OCI-LY7 (cell line): ENCODE data around the gene RHBG. TPM values are rescaled to one million over a fixed set of nuclear protein-coding genes. Genes with fewer than 3 reads are reported as not detected.

Experiments
- BruUV-seq: library from RNA; stranded (reverse); fragments of 400-500 nt; replicated peaks from 2 replicates; lab custom pipeline; 2021; lab: Mats Ljungman, UMichigan
- CTCF ChIA-PET: fragments of 300-600 bp; sonication (Branson Sonifier 250); formaldehyde crosslinking; loops from one replicate; lab custom pipeline; 2022; ENCODE audit warnings: antibody characterized with exemption; ENCODE audit not compliant: unreplicated experiment; lab: Charles Lee
- POLR2A ChIA-PET: fragments of 300-600 bp; sonication (Branson Sonifier 250); formaldehyde crosslinking; loops from one replicate; lab custom pipeline; 2022; ENCODE audit warnings: antibody characterized with exemption; lab: Charles Lee
- DNase-seq: peaks from one replicate; pipeline ENCODE4 v3.0.0-alpha.2; 2015; ENCODE audit warnings: low spot score
- H2AFZ ChIP-seq: fragments of 200-600 bp; sonication (generic), shearing (Covaris generic); 2 replicates; pipeline ENCODE4 v1.6.1; 2014; ENCODE audit warnings: mild to moderate bottlenecking, antibody characterized with exemption, low read length, moderate library complexity
- H3K27ac ChIP-seq: fragments of 200-600 bp; sonication (generic); 2 replicates; pipeline ENCODE4 v1.5.1; 2014; ENCODE audit warnings: mixed run types, low read depth, mild to moderate bottlenecking, moderate library complexity, low read length, inconsistent platforms; ENCODE audit not compliant: poor library complexity, severe bottlenecking
- H3K36me3 ChIP-seq: fragments of 200-600 bp; sonication (generic); 2 replicates; pipeline ENCODE4 v1.6.1; 2014; ENCODE audit warnings: mild to moderate bottlenecking, antibody characterized with exemption, low read length, moderate library complexity, mixed read lengths; ENCODE audit not compliant: insufficient read depth
- H3K4me1 ChIP-seq: fragments of 200-600 bp; sonication (generic); 2 replicates; pipeline ENCODE4 v1.5.1; 2014; ENCODE audit warnings: mild to moderate bottlenecking, low read length; ENCODE audit not compliant: insufficient read depth, poor library complexity, severe bottlenecking
- H3K4me2 ChIP-seq: fragments of 200-600 bp; sonication (generic); 2 replicates; pipeline ENCODE4 v1.6.1; 2014; ENCODE audit warnings: mild to moderate bottlenecking, low read length
- H3K4me3 ChIP-seq: fragments of 200-600 bp; sonication (generic); 2 replicates; pipeline ENCODE4 v1.5.1; 2014; ENCODE audit warnings: mild to moderate bottlenecking, low read depth, low read length; ENCODE audit not compliant: poor library complexity, severe bottlenecking
- H3K79me2 ChIP-seq: fragments of 200-600 bp; sonication (generic); 2 replicates; pipeline ENCODE4 v1.6.1; 2016; ENCODE audit warnings: low read depth, mild to moderate bottlenecking, low read length, moderate library complexity, mixed read lengths; ENCODE audit not compliant: insufficient read depth
- H3K9me2 ChIP-seq: fragments of 200-600 bp; sonication (generic); 2 replicates; pipeline ENCODE4 v1.6.1; 2016; ENCODE audit warnings: mild to moderate bottlenecking, low read length, mixed read lengths; ENCODE audit not compliant: insufficient read depth
- H3K9me3 ChIP-seq: fragments of 200-600 bp; sonication (generic); 2 replicates; pipeline ENCODE4 v1.6.1; 2014; ENCODE audit warnings: mild to moderate bottlenecking, mixed run types, low read length, mixed read lengths
- H4K20me1 ChIP-seq: fragments of 200-600 bp; sonication (generic); 2 replicates; pipeline ENCODE4 v1.6.1; 2014; ENCODE audit warnings: mild to moderate bottlenecking, antibody characterized with exemption, low read length, moderate library complexity, mixed read lengths; ENCODE audit not compliant: insufficient read depth
- CTCF ChIP-seq: fragments of 200-600 bp; sonication (generic); conservative IDR thresholded peaks from 2 replicates; pipeline ENCODE4 v1.5.1; 2014; ENCODE audit warnings: mild to moderate bottlenecking, antibody characterized with exemption, low read length, moderate library complexity, mixed read lengths
- EZH2phosphoT487 ChIP-seq: fragments of 200-600 bp; sonication (generic); IDR thresholded peaks from 2 replicates; pipeline ENCODE4 v1.6.1; 2018; ENCODE audit warnings: low read depth, borderline replicate concordance, mild to moderate bottlenecking, mixed run types, antibody characterized with exemption, low read length, moderate library complexity, mixed read lengths
- intact Hi-C: fragments of 100-400 bp; cut with micrococcal nuclease; formaldehyde crosslinking; loops from one replicate; pipeline ENCODE4 v1.10.0; 2022; ENCODE audit not compliant: unreplicated experiment
- total RNA-seq, 2 experiments: library from RNA; depleted of rRNA in 1 of 2; stranded (reverse); fragments of >200 nt in 1 of 2; shearing (Covaris generic) in 1 of 2; gene quantifications; 2 replicates each; pipeline ENCODE4 v1.2.3, GENCODE V29; 2014 to 2022

RHBG gene
- total RNA-seq, 2 experiments from 2014 or later, result not detected

- no peak for DNase-seq
- ChIA-PET CTCF (no interaction called here), POLR2A (no interaction called here)
- Histone ChIP-seq H3K9me3 (no peaks in the 10 kb centered on the region), H2AFZ (no peak overlapping the region), H4K20me1 (no peaks in the 10 kb centered on the region), H3K9me2 (no peaks in the 10 kb centered on the region), H3K27ac (no peak overlapping the region), H3K36me3 (no peaks in the 10 kb centered on the region), H3K4me2 (no peak overlapping the region), H3K4me3 (no peak overlapping the region), H3K4me1 (no peaks in the 10 kb centered on the region), H3K79me2 (no peaks in the 10 kb centered on the region)
- TF ChIP-seq EZH2phosphoT487 (no peak), CTCF (no peak)
- BruUV-seq, result no TSS peak
- intact Hi-C loops, result no loop called here
These were observed 31.4 kb downstream of the RHBG start for GRCh38 chr1:156400191-156400935.

GRCh38 chr1:156401041-156401574, 32.1 kb downstream of the RHBG start:
- Histone ChIP-seq H3K36me3 (no peaks in the 10 kb centered on the region), H4K20me1 (no peaks in the 10 kb centered on the region), H3K79me2 (no peaks in the 10 kb centered on the region), H3K4me2 (no peak overlapping the region), H3K27ac (no peak overlapping the region), H3K9me2 (no peaks in the 10 kb centered on the region), H3K4me1 (no peaks in the 10 kb centered on the region), H3K9me3 (no peaks in the 10 kb centered on the region), H2AFZ (no peak overlapping the region), H3K4me3 (no peak overlapping the region)
- BruUV-seq, result no TSS peak
- ChIA-PET CTCF (no interaction called here), POLR2A (no interaction called here)
- TF ChIP-seq CTCF (no peak), EZH2phosphoT487 (no peak)
- DNase-seq, result no peak
- intact Hi-C loops, result no loop called here

- Histone ChIP-seq H3K27ac (no peak overlapping the region), H3K4me1 (no peaks in the 10 kb centered on the region), H2AFZ (no peak overlapping the region), H4K20me1 (no peaks in the 10 kb centered on the region), H3K79me2 (no peaks in the 10 kb centered on the region), H3K9me2 (no peaks in the 10 kb centered on the region), H3K36me3 (no peaks in the 10 kb centered on the region), H3K4me2 (no peak overlapping the region), H3K9me3 (no peaks in the 10 kb centered on the region), H3K4me3 (no peak overlapping the region)
- intact Hi-C loops, result no loop called here
- ChIA-PET CTCF (no interaction called here), POLR2A (no interaction called here)
- no TSS peak for BruUV-seq
- no peak for DNase-seq
- no peak for TF ChIP-seq CTCF
- TF ChIP-seq EZH2phosphoT487, result no peak
These were observed 32.7 kb downstream of the RHBG start for GRCh38 chr1:156401681-156402081.
